ENCODE data around the gene SLC25A31. TPM values are rescaled to one million over a fixed set of nuclear protein-coding genes. Genes with fewer than 3 reads are reported as not detected.

The SLC25A31 gene
- not detected for total RNA-seq

GRCh38 chr4:127730142-127730913, at the start of gene SLC25A31:
SLC25A31 (plus strand) TSS chr4:127730400; CDS start chr4:127730546, 146 bp downstream.
- intact Hi-C loops (cut with micrococcal nuclease), result no loop called here

GRCh38 chr4:127685292-127685691, 44.9 kb upstream of the SLC25A31 start:
- Mint-ChIP-seq H3K27ac (no peak overlapping the region), H3K4me3 (no peak overlapping the region)

More at GRCh38 chr4:127730142-127730913, at the start of gene SLC25A31:
- Mint-ChIP-seq H3K9me3 (no peaks in the 10 kb centered on the region), H3K4me3 (no peak within 1 kb of the TSS), H3K27ac (no peak within 1 kb of the TSS), H3K4me1 (ENCODE audit: low read depth) (no peaks in the 10 kb centered on the region), H3K27me3 (peaks cover 2% of the 10 kb centered on the region), H3K36me3 (no peaks in the 10 kb centered on the region)
- ChIA-PET POLR2A (no interaction called here), CTCF (no interaction called here)
- no peak for DNase-seq

GRCh38 chr4:127686658-127687057, 43.5 kb upstream of the SLC25A31 start:
- H3K27ac Mint-ChIP-seq, result no peak overlapping the region
- ChIA-PET CTCF (no interaction called here), POLR2A (no interaction called here)
- intact Hi-C loops (cut with micrococcal nuclease), result no loop called here
- no peaks in the 10 kb centered on the region for H3K27me3 Mint-ChIP-seq
- no peaks in the 10 kb centered on the region for H3K4me1 Mint-ChIP-seq (ENCODE audit: low read depth)
- H3K9me3 Mint-ChIP-seq, result peaks cover 2% of the 10 kb centered on the region
- DNase-seq, result no peak
- no peak overlapping the region for H3K4me3 Mint-ChIP-seq
- H3K36me3 Mint-ChIP-seq, result no peaks in the 10 kb centered on the region

More at GRCh38 chr4:127685292-127685691, 44.9 kb upstream of the SLC25A31 start:
- ChIA-PET POLR2A (no interaction called here), CTCF (no interaction called here)
- H3K36me3 Mint-ChIP-seq, result no peaks in the 10 kb centered on the region
- peaks cover 2% of the 10 kb centered on the region for H3K9me3 Mint-ChIP-seq
- H3K27me3 Mint-ChIP-seq, result no peaks in the 10 kb centered on the region
- intact Hi-C loops (cut with micrococcal nuclease), result no loop called here
- no peak for DNase-seq
- no peaks in the 10 kb centered on the region for H3K4me1 Mint-ChIP-seq (ENCODE audit: low read depth)

- Mint-ChIP-seq H3K27ac (no peak overlapping the region), H3K4me3 (no peak overlapping the region), H3K27me3 (no peaks in the 10 kb centered on the region), H3K9me3 (no peaks in the 10 kb centered on the region), H3K36me3 (no peaks in the 10 kb centered on the region), H3K4me1 (ENCODE audit: low read depth) (no peaks in the 10 kb centered on the region)
- ChIA-PET POLR2A (no interaction called here), CTCF (no interaction called here)
- DNase-seq, result no peak
- intact Hi-C loops (cut with micrococcal nuclease), result no loop called here
Measured at GRCh38 chr4:127687580-127687979, 42.6 kb upstream of the SLC25A31 start.

- Mint-ChIP-seq H3K4me3 (no peak overlapping the region), H3K27ac (no peak overlapping the region), H3K36me3 (no peaks in the 10 kb centered on the region), H3K9me3 (peaks cover 9% of the 10 kb centered on the region), H3K27me3 (peaks cover 8% of the 10 kb centered on the region), H3K4me1 (ENCODE audit: low read depth) (no peaks in the 10 kb centered on the region)
- ChIA-PET CTCF (no interaction called here), POLR2A (interaction anchor here (0.6 kb wide), 1 partner anchor 363 kb away, joined by 5 read pairs; no protein-coding TSS in a partner anchor)
- DNase-seq, result no peak
- intact Hi-C loops (cut with micrococcal nuclease), result no loop called here
Measured at GRCh38 chr4:127698789-127699200, 31.4 kb upstream of the SLC25A31 start.

- Mint-ChIP-seq H3K27ac (no peak overlapping the region), H3K27me3 (peaks cover 5% of the 10 kb centered on the region), H3K36me3 (no peaks in the 10 kb centered on the region), H3K4me3 (no peak overlapping the region), H3K9me3 (no peaks in the 10 kb centered on the region), H3K4me1 (ENCODE audit: low read depth) (no peaks in the 10 kb centered on the region)
- ChIA-PET POLR2A (no interaction called here), CTCF (no interaction called here)
- intact Hi-C loops (cut with micrococcal nuclease), result no loop called here
- no peak for DNase-seq
Measured at GRCh38 chr4:127708985-127709384, 21.2 kb upstream of the SLC25A31 start.

- DNase-seq, result no peak
- Mint-ChIP-seq H3K4me3 (no peak overlapping the region), H3K27ac (no peak overlapping the region), H3K27me3 (peaks cover 5% of the 10 kb centered on the region), H3K36me3 (no peaks in the 10 kb centered on the region), H3K9me3 (no peaks in the 10 kb centered on the region), H3K4me1 (ENCODE audit: low read depth) (no peaks in the 10 kb centered on the region)
- ChIA-PET CTCF (no interaction called here), POLR2A (no interaction called here)
- intact Hi-C loops (cut with micrococcal nuclease), result no loop called here
Measured at GRCh38 chr4:127709456-127709855, 20.7 kb upstream of the SLC25A31 start.

- DNase-seq, result no peak
- Mint-ChIP-seq H3K27me3 (peaks cover 2% of the 10 kb centered on the region), H3K4me3 (no peak overlapping the region), H3K27ac (no peak overlapping the region), H3K9me3 (no peaks in the 10 kb centered on the region), H3K36me3 (no peaks in the 10 kb centered on the region), H3K4me1 (ENCODE audit: low read depth) (no peaks in the 10 kb centered on the region)
- POLR2A ChIA-PET, result no interaction called here
- intact Hi-C loops (cut with micrococcal nuclease), result no loop called here
- CTCF ChIA-PET, result interaction anchor here (0.7 to 1.2 kb wide), 2 partner anchors 127 to 1368 kb away, joined by 3 to 5 read pairs; no protein-coding TSS in a partner anchor
Measured at GRCh38 chr4:127731406-127731805, 1.2 kb downstream of the SLC25A31 start.

GRCh38 chr4:127732623-127733328, 2.6 kb downstream of the SLC25A31 start:
- H3K4me1 Mint-ChIP-seq (ENCODE audit: low read depth), result no peaks in the 10 kb centered on the region
- no peak for DNase-seq
- H3K4me3 Mint-ChIP-seq, result no peak overlapping the region
- CTCF ChIA-PET, result interaction anchor here (0.5 to 1.3 kb wide), 6 partner anchors 10 to 358 kb away, joined by 3 to 6 read pairs (median 4); no protein-coding TSS in a partner anchor
- no peaks in the 10 kb centered on the region for H3K9me3 Mint-ChIP-seq
- H3K27ac Mint-ChIP-seq, result no peak overlapping the region
- intact Hi-C loops (cut with micrococcal nuclease), result loop anchor here (1.0 kb wide), 1 partner anchor 127 kb away; no protein-coding TSS in a partner anchor
- H3K36me3 Mint-ChIP-seq, result no peaks in the 10 kb centered on the region
- POLR2A ChIA-PET, result no interaction called here
- H3K27me3 Mint-ChIP-seq, result no peaks in the 10 kb centered on the region

GRCh38 chr4:127734976-127735375, 4.8 kb downstream of the SLC25A31 start:
- Mint-ChIP-seq H3K27me3 (peaks cover under 1% of the 10 kb centered on the region), H3K27ac (no peak overlapping the region), H3K4me3 (no peak overlapping the region), H3K4me1 (ENCODE audit: low read depth) (no peaks in the 10 kb centered on the region), H3K9me3 (no peaks in the 10 kb centered on the region), H3K36me3 (no peaks in the 10 kb centered on the region)
- intact Hi-C loops (cut with micrococcal nuclease), result no loop called here
- DNase-seq, result no peak
- ChIA-PET POLR2A (no interaction called here), CTCF (no interaction called here)

GRCh38 chr4:127737295-127737694, 7.1 kb downstream of the SLC25A31 start:
- DNase-seq, result no peak
- POLR2A ChIA-PET, result no interaction called here
- Mint-ChIP-seq H3K4me1 (ENCODE audit: low read depth) (no peaks in the 10 kb centered on the region), H3K9me3 (no peaks in the 10 kb centered on the region), H3K36me3 (no peaks in the 10 kb centered on the region), H3K27ac (no peak overlapping the region), H3K4me3 (no peak overlapping the region), H3K27me3 (peaks cover 1% of the 10 kb centered on the region)
- intact Hi-C loops (cut with micrococcal nuclease), result no loop called here
- CTCF ChIA-PET, result no interaction called here

- H3K9me3 Mint-ChIP-seq, result no peaks in the 10 kb centered on the region
- no peaks in the 10 kb centered on the region for H3K36me3 Mint-ChIP-seq
- H3K27ac Mint-ChIP-seq, result no peak overlapping the region
- DNase-seq, result no peak
- intact Hi-C loops (cut with micrococcal nuclease), result no loop called here
- CTCF ChIA-PET, result no interaction called here
- no peak overlapping the region for H3K4me3 Mint-ChIP-seq
- peaks cover 7% of the 10 kb centered on the region for H3K27me3 Mint-ChIP-seq
- H3K4me1 Mint-ChIP-seq (ENCODE audit: low read depth), result no peaks in the 10 kb centered on the region
- POLR2A ChIA-PET, result no interaction called here
Measured at GRCh38 chr4:127741247-127741646, 11.0 kb downstream of the SLC25A31 start.

- H3K36me3 Mint-ChIP-seq, result no peaks in the 10 kb centered on the region
- CTCF ChIA-PET, result no interaction called here
- no peak overlapping the region for H3K4me3 Mint-ChIP-seq
- H3K4me1 Mint-ChIP-seq (ENCODE audit: low read depth), result no peaks in the 10 kb centered on the region
- H3K9me3 Mint-ChIP-seq, result peaks cover 13% of the 10 kb centered on the region
- H3K27me3 Mint-ChIP-seq, result peaks cover 16% of the 10 kb centered on the region
- intact Hi-C loops (cut with micrococcal nuclease), result no loop called here
- no peak overlapping the region for H3K27ac Mint-ChIP-seq
- POLR2A ChIA-PET, result no interaction called here
- no peak for DNase-seq
Measured at GRCh38 chr4:127747883-127748282, 17.7 kb downstream of the SLC25A31 start.
